GM18873 (cell line): Measurements from ENCODE around the gene LRRC3.
"Not testable (repeated sequence)": the region's sequence is repeated elsewhere in the genome, so short reads cannot be mapped to it uniquely, and the experiment has no call there.

Experiments
- ATAC-seq: cut with Tn5 transposase; IDR thresholded peaks from one replicate; pipeline ENCODE4 v1.9.1; 2021; ENCODE audit warnings: mild to moderate bottlenecking, moderate library complexity, moderate number of reproducible peaks; ENCODE audit not compliant: unreplicated experiment, low FRiP score

The LRRC3 gene

DNA sequence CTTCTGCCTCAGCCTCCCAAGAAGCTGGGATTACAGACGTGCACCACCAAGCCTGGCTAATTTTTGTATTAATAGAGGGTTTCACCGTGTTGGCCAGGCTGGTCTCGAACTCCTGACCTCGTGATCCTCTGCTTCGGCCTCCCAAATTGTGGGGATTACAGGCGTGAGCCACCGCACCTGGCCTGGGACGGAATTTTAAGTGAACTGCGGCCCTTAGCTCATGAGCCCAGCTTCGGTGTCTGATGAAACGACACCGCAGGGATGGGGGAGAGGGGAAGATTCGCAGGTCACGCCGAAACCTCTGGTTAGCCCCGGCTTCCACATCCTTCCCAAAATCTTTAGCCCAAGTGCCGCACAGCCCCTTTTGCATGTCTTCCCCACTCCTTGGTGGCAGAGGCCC, 39.1 kb downstream of the LRRC3 start:
- no peak for ATAC-seq

DNA sequence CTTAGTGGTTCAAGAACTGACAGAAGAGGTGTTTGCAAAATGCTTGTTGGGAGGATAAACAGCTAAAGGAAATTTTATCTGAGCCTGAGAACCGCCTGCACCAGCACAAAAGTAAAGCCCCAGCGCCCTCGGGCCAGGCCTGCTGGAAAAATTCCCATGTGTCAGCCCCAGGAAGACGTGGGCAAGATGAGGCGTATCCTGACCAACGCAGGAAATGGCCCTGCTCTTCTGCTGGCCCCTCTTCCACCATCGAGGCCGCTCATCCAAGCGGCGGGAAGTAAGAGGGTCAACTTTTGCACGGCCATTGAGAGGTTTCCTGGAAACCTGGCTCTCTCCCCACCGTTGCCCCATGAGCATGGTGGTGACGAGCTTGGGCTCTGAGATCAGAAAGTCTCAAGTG, 39.6 kb downstream of the LRRC3 start:
- ATAC-seq = no peak

DNA sequence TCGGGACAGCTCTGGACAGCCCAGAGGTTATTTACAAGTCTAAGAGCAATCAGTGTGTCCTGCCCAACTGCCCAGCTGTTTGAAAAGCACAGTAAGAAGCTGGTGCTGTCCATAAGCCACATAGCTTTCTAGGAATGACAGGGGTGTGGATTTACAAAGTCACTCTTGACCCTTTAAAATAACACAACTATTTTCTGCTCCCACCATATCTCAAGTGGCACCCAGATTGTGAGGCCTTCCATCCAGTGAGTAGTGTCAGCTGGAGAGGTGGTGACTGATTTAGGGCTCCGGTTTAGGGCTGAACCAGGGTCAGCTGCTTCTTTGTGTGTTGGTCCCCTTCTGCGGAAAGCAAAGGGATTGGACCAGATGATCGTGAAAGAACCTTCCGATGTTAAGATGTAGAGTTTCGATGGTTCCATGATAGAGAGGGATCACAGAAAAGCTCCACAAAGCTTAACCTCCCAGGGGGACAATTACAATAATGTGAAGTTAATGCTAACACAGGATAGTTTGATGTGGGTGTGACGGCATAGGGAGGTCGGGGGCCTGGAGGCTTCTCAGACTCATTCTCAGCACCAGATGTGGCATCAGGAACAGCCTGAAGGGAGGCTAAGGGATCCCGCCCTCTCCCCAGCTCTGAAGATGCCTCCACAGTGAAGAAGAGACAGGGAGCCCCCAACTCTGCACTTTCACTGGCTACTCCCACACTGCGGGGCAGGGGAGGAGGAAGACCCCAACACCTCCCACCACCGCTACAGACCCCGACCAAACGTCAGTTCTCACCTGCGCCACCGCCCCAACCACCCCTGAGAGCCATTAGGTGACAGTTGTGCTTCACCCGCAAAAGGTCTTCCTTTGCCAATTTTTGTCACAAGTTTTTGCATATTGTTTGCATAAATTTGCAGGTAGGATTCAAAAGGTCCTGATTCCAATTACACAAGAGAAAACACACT, 40.6 kb downstream of the LRRC3 start:
- ATAC-seq = no peak

DNA sequence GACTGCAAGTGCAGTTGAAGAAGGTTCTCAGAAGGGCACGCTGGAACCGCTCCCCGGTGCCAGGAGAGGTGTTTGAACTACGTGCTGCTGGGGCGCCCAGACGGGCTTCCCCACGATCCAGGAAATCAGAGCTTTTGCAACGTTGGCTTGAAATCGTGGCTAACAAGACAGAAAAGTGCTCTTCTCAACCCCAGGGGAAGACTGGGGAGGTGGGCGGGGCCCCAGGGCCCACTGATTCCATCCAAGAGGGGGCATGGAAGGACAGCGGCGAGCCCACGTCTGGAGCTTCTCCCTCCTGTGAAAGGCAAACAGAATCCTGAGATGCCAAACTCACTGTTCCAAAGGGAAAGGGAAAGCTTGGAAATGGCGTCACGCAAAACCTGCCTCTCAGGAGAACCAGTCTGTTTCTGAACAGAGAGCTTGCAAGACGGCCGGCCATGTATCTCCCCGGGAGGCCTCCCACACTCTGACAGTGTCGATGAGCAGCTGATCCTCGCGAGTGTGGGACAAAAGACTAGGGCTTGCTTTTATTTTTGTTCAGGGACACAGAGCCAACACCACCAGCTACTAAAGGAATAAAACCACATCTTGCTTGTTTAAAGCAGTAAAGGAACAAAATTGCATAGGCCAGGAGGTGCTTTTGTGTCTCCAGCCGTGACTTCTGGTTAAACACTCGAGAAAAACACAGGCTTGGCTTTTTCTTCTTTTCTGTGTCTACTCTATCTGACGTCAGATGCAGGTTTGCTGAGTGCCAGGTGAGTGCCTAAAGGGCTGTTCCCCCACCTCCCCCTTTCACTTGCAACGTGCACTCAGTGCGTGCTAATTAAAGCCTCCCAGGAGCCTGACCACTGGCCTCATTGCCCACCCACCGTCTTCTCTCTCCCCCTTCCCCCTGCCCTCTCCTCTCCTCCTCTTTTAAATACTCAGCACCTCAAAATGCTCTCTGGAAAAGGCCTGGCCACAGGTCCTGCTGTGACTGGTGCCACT, 41.5 kb downstream of the LRRC3 start:
- no peak for ATAC-seq

DNA sequence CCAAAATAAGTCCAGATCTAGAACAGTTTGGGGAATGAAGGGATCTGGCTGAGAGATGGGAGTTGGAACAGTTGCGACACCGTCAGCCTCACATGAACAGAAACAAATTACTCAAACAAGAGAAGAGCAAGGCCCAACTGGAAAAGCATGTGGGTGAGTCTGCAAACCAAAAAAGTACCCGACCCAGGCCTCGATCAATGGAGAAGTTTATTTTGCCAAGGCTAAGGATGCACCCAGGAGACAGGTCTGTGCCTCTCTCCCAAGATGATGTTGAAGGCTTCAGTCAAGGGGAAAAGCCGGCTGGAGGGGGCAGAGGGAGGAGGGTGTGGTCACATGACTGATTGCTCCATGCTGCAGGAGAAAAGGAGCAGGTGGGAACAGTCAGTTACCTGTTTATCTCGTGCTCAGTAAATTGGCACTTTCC, 42.4 kb downstream of the LRRC3 start:
- ATAC-seq = no peak

DNA sequence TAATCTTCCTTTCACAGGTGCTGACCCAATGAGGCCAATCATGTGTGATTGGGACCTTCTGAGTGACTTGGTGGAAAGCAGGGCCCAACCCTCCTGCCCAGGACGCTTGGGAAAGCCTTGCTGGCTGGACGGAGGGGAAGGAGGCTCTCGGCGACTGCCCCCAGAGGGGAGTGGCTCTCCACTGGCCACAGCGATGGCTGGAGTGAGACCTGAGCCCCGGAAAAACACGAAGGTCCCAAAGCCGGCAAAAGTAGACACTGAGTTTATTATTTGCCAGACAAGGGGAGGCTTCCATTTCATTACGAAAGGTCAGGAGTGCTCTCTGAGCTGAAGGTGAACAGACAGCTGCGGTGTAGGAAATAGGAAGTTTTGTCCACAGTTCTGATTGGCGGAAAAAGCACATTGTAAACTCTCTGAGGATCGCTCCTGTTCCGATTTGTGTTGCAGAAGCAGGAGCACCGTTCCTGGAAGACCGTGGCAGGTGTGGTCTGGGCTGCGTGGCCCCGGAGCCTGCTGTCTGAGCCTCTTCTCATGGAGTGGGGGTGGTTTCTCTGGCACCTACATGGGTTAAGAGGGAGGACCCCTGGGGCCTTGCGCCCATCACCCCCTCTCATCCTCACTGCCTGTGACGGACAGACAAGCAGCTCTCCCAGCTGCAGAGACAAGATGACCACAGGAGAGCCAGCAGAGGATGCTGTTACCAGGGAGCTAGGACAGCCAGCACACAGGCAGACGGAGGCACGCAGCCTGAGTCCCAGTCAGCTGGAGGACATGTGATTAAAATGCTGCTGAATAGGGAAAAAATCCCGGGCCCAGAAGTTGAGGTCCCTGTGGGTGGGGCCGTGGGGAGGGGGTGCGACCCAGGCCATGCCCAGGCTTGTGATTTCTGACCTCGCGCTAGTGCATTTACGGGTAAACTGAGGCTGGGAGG, 43.2 kb downstream of the LRRC3 start:
- ATAC-seq = no peak

DNA sequence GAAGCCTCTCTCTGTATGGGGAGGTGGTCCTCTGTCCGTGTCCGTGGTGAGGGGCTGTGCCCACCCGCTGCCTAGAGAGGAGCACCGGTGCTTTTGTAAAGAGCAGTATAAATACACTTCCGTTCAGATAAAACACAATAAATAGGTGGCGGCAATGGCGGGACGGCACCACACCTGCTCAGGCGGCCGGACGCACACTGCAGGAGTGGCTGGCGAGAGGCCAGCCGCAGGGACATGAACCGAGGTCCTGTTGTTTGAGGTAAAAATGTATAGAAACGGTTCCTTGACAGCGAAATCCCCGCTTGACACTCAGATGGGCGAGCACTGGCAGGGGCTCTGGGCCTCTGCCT, 43.9 kb downstream of the LRRC3 start:
- no peak for ATAC-seq

DNA sequence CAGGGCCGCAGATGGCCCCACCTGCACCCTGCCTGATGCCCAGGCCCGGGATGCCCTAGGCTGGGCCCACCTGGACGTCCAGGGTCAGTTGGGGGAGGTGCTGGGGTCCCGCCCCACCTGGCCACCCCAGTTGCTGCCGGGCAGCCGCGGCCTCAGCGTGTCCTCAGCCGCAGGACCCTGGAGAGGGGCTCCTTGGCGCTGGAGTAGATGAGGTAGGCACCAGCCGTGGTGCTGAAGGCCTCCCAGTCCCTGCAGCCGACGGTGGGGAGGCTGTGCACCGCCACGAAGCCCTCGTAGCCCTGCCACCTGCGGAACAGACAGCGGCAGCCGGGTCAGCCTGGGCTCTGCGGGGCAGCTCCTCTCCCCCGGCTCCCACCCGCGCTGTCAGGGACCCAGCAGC, 44.3 kb downstream of the LRRC3 start:
- no peak for ATAC-seq

DNA sequence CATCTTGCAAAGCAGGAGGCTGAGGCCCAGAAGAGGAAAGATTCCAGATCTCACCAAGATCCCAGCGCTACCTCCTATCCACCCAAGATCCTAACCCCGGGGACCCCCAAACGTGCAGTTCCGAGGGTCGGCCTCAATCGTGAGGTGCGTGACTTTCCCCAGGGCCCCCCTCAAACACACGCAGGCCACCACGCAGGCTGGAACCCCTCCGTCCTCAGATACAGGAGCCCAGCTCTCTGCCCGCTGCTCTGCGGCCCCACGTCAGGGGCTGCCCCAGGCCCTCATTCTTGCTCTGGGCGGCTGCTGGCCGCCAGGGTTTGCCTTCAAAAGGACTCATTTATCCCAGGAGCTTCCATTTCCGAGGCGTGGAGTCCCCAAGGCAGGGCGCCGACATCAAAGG, 44.8 kb downstream of the LRRC3 start:
- ATAC-seq = no peak

DNA sequence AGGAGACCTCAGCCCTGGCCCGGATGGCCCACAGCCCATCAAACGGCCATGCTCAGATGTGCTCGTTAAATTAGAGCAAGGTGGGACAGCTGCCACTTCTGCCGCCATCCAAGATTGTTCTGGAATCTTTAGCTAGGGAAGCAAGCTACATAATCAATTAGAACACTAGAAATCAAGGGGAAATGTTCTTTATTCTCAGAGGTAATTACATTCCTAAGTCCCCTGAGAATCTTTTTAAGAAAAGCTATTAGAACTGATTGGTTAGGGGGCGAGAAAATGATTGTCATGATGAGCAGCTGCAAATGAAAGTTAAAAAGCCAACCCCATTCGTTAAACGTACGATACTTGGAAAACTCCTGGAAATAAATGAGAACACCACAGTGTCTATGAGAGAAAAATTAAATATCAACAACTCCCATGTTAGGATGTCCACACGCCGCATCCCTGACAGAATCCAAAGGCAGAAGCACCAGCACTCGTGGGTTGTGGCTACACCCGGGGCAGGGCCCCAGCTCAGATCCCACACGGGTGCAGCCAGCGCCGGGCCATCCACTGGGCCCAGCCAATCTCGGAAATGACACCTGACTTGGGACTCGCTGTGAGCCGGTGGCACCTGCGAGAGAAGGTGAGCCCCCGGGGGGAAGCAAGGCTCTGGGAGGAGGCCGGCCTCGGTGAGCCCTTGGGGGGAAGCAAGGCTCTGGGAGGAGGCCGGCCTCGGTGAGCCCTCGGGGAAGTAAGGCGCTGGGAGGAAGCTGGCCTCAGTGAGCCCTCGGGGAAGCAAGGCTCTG, 47.1 kb downstream of the LRRC3 start:
- no peak for ATAC-seq

DNA sequence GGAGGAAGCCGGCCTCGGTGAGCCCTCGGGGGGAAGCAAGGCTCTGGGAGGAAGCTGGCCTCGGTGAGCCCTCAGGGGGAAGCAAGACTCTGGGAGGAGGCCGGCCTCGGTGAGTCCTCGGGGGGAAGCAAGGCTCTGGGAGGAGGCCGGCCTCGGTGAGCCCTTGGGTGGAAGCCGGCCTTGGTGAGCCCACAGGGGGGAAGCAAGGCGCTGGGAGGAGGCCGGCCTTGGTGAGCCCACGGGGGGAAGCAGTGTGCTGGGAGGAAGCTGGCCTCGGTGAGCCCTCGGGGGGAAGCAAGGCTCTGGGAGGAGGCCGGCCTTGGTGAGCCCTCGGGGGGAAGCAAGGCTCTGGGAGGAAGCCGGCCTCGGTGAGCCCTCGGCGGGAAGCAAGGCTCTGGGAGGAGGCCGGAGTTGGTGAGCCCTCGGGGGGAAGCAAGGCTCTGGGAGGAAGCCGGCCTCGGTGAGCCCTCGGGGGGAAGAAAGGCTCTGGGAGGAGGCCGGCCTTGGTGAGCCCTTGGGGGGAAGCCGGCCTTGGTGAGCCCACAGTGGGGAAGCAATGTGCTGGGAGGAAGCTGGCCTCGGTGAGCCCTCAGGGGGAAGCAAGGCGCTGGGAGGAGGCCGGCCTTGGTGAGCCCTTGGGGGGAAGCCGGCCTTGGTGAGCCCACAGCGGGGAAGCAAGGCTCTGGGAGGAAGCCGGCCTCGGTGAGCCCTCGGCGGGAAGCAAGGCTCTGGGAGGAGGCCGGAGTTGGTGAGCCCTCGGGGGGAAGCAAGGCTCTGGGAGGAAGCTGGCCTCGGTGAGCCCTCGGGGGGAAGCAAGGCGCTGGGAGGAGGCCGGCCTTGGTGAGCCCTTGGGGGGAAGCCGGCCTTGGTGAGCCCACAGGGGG, 47.9 kb downstream of the LRRC3 start:
- not testable (repeated sequence) for ATAC-seq

DNA sequence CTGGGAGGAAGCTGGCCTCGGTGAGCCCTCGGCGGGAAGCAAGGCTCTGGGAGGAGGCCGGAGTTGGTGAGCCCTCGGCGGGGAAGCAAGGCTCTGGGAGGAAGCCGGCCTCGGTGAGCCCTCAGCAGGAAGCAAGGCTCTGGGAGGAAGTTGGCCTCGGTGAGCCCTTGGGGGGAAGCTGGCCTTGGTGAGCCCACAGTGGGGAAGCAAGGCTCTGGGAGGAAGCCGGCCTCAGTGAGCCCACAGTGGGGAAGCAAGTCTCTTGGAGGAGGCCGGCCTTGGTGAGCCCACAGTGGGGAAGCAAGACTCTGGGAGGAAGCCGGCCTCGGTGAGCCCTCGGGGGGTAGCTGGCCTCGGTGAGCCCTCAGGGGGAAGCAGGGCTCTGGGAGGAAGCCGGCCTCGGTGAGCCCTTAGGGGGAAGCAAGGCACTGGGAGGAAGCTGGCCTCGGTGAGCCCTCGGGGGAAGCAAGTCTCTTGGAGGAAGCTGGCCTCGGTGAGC, 48.6 kb downstream of the LRRC3 start:
- ATAC-seq = no peak

DNA sequence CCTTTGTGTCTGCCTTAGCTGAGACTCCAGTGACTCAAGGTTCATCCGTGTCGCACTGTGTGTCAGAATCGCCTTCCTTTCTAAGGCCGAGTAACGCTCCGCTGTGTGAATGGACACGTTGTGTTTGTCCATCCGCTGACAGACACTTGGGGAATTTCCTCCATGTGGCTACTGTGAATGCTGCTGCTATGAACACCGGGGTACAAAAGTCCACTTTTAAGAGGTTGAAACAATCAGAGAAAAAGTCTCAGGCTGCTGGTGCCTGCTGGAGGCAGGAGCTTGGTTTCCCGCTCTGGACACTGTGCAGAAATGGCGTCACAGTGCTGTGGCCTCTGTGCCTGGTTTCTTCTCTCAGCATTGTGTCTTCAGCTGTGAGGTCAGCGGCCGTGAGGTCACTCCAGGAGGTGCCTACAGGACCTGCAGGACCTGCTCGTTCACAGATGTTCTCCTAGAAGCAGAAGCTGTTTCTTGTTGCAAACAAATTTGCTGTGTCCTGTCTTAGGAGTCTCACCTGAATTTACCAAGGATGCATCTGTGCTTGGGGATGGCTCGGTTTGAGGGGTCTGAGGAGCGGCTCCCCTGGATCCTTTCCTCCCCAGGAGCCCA, 50.5 kb downstream of the LRRC3 start:
- ATAC-seq = no peak

DNA sequence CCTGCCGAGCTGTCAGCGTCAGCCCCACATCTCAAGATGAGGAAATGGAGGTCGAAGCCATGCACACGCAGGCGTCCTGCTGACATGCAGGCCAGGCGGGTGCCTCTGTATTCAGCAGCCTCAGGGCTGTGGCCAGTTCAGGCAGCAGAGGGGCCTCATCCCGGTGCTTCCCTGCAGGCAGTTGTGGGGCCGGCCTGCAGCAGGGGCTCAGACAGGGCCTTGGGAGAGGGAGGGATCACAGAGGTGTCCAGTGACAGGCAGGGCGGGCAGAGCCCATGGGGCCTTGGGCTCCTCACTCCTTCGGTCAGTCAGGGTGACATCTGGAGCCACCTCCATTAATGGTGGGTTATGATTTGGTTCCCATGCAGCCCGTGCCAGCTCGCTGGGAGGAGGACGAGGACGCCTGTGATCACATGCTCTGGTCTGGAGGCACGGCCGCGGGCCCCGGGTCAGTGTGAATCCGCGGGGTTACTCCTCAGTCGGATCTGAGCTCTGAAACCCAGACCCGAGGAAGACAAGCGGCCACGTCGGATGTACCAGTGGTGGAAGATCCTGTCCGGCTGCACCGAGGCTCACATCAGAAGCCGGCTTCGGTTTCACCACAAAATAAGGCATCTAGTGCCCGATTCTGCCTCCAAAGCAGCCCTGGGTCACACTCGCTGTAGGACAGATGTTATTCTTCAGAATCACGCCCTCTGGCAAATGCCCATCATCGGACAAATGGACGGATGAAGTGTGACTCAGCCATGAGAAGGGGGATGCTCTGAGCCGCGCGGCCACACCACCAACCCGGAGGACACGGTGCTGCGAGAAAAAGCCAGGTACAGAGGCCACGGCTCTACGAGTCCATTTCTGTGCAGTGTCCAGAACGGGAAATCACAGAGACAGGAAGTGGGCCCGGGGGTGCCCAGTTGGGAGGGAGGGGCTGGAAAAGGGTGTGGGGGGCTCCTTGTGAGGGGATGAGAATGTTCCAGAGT, 51.3 kb downstream of the LRRC3 start:
- ATAC-seq = no peak

DNA sequence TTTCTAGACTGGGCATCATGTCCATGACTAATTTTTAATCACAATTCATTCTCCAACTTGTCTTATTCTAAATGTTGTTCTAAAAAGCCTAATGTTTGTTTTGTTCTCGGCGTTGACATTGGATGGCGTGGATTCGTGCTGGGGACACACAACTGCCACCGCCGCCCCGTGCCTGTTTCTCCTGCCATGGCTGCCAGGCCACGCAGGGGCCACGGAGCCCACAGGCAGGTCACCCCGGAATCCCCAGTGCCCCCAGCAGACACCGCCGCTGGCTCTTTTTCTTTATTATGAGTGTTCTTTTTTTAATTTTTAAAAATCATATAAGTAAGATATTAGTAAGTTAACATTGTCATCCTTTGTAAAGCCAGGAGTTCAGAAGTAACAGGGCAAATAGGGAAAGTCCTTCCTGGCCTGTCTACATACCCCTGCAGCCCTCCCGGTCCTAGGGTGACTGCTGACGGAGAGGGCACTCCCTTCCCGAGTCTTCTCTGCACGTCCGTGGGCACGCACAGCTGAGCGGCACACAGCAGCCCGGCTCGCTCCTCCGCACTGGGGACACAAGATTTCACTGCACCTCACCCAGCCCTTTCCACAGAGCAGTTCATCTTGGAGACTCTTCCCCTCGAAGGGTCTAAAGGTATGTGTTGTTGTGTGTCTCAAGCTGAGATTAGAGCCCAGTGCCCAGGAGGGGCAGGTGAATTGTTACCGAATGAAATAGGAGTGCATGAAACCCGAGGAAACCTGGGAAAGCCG, 52.5 kb downstream of the LRRC3 start:
- no peak for ATAC-seq

DNA sequence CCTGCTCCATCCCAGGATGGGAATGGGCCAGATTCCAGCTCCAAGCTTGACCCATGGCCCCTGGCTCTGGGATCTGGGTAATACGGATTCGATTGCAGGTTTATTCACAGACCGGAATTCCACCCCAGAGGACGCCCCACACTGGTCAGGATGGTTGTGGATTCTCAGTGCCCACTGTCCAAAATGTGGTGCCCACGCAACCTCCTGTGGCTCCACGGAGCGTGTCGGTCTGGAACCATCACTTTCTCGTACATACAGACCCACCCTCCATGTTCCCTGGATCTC, 53.1 kb downstream of the LRRC3 start:
- no peak for ATAC-seq
